ENCODE data around the gene CACNG4. TPM values are rescaled to one million over a fixed set of nuclear protein-coding genes. Genes with fewer than 3 reads are reported as not detected.

The CACNG4 gene
- total RNA-seq, 1 donor, result not detected

GRCh38 chr17:66984730-66985129, 20.2 kb downstream of the CACNG4 start:
- Histone ChIP-seq H3K27ac (ENCODE audit: low read depth, low read length) (no peak overlapping the region), H3K9me3 (ENCODE audit: low read depth, low read length) (no peaks in the 10 kb centered on the region), H3K27me3 (ENCODE audit: insufficient read depth, low read length) (peaks cover 65% of the 10 kb centered on the region), H3K4me2 (ENCODE audit: insufficient read depth, low read length) (no peak overlapping the region), H3K36me3 (ENCODE audit: insufficient read depth, low read length) (no peaks in the 10 kb centered on the region), H2AFZ (ENCODE audit: low read length) (no peak overlapping the region), H3K4me3 (ENCODE audit: insufficient read depth, low read length) (no peak overlapping the region), H3K79me2 (ENCODE audit: insufficient read depth, low read length) (no peaks in the 10 kb centered on the region), H4K20me1 (ENCODE audit: insufficient read depth, low read length) (no peaks in the 10 kb centered on the region), H3K4me1 (ENCODE audit: insufficient read depth, low read length) (no peaks in the 10 kb centered on the region)
- TF ChIP-seq CTCF (IDR thresholded peaks at IDR 0.05; ENCODE audit: extremely low read depth, low read depth, low read length), result no peak
- DNase-seq (ENCODE audit: insufficient read length, low spot score, missing footprints), result peak; percentile 19

- no peaks in the 10 kb centered on the region for H3K9me3 ChIP-seq (ENCODE audit: low read depth, low read length)
- no peak overlapping the region for H3K4me3 ChIP-seq (ENCODE audit: insufficient read depth, low read length)
- no peak overlapping the region for H3K4me2 ChIP-seq (ENCODE audit: insufficient read depth, low read length)
- H3K4me1 ChIP-seq (ENCODE audit: insufficient read depth, low read length), result no peaks in the 10 kb centered on the region
- no peak overlapping the region for H2AFZ ChIP-seq (ENCODE audit: low read length)
- TF ChIP-seq CTCF (IDR thresholded peaks at IDR 0.05; ENCODE audit: extremely low read depth, low read depth, low read length), result no peak
- H3K36me3 ChIP-seq (ENCODE audit: insufficient read depth, low read length), result no peaks in the 10 kb centered on the region
- peak; percentile 49 for DNase-seq (ENCODE audit: insufficient read length, low spot score, missing footprints)
- no peak overlapping the region for H3K27ac ChIP-seq (ENCODE audit: low read depth, low read length)
- no peaks in the 10 kb centered on the region for H4K20me1 ChIP-seq (ENCODE audit: insufficient read depth, low read length)
- H3K27me3 ChIP-seq (ENCODE audit: insufficient read depth, low read length), result peaks cover 71% of the 10 kb centered on the region
- no peaks in the 10 kb centered on the region for H3K79me2 ChIP-seq (ENCODE audit: insufficient read depth, low read length)
Observed at GRCh38 chr17:66985338-66986237, 21.1 kb downstream of the CACNG4 start.

- no peak for TF ChIP-seq CTCF (IDR thresholded peaks at IDR 0.05; ENCODE audit: extremely low read depth, low read depth, low read length)
- no peak overlapping the region for H3K4me2 ChIP-seq (ENCODE audit: insufficient read depth, low read length)
- no peaks in the 10 kb centered on the region for H3K9me3 ChIP-seq (ENCODE audit: low read depth, low read length)
- no peak for DNase-seq (ENCODE audit: insufficient read length, low spot score, missing footprints)
- H3K27ac ChIP-seq (ENCODE audit: low read depth, low read length), result no peak overlapping the region
- no peaks in the 10 kb centered on the region for H3K36me3 ChIP-seq (ENCODE audit: insufficient read depth, low read length)
- peaks cover 65% of the 10 kb centered on the region for H3K27me3 ChIP-seq (ENCODE audit: insufficient read depth, low read length)
- H3K4me1 ChIP-seq (ENCODE audit: insufficient read depth, low read length), result no peaks in the 10 kb centered on the region
- H4K20me1 ChIP-seq (ENCODE audit: insufficient read depth, low read length), result no peaks in the 10 kb centered on the region
- H2AFZ ChIP-seq (ENCODE audit: low read length), result no peak overlapping the region
- H3K4me3 ChIP-seq (ENCODE audit: insufficient read depth, low read length), result no peak overlapping the region
- no peaks in the 10 kb centered on the region for H3K79me2 ChIP-seq (ENCODE audit: insufficient read depth, low read length)
Observed at GRCh38 chr17:66986659-66987058, 22.2 kb downstream of the CACNG4 start.

- Histone ChIP-seq H3K27me3 (ENCODE audit: insufficient read depth, low read length) (peaks cover 65% of the 10 kb centered on the region), H3K36me3 (ENCODE audit: insufficient read depth, low read length) (no peaks in the 10 kb centered on the region), H2AFZ (ENCODE audit: low read length) (no peak overlapping the region), H3K27ac (ENCODE audit: low read depth, low read length) (no peak overlapping the region), H3K9me3 (ENCODE audit: low read depth, low read length) (no peaks in the 10 kb centered on the region), H3K4me3 (ENCODE audit: insufficient read depth, low read length) (no peak overlapping the region), H3K79me2 (ENCODE audit: insufficient read depth, low read length) (no peaks in the 10 kb centered on the region), H3K4me1 (ENCODE audit: insufficient read depth, low read length) (no peaks in the 10 kb centered on the region), H4K20me1 (ENCODE audit: insufficient read depth, low read length) (no peaks in the 10 kb centered on the region), H3K4me2 (ENCODE audit: insufficient read depth, low read length) (no peak overlapping the region)
- peak; percentile 55 for DNase-seq (ENCODE audit: insufficient read length, low spot score, missing footprints)
- TF ChIP-seq CTCF (IDR thresholded peaks at IDR 0.05; ENCODE audit: extremely low read depth, low read depth, low read length), result no peak
Observed at GRCh38 chr17:66987059-66987616, 22.6 kb downstream of the CACNG4 start.
